ENCODE results near the gene NIN. TPM values are rescaled to one million over a fixed set of nuclear protein-coding genes. Genes with fewer than 3 reads are reported as not detected.

NIN gene
- total RNA-seq, 6 experiments from 2014 or later: 6.4 to 10.9 (median 7.5) TPM

GRCh38 chr14:50836515-50836914 lies 5.6 kb upstream of the NIN start:
- no peaks in the 10 kb centered on the region for H3K27me3 ChIP-seq
- no peak for ATAC-seq
- TF ChIP-seq POLR2A (IDR thresholded peaks at IDR 0.05): no peak
- TF ChIP-seq CTCF (IDR thresholded peaks at IDR 0.05): no peak

GRCh38 chr14:50835280-50835679 lies 4.3 kb upstream of the NIN start:
- no peaks in the 10 kb centered on the region for H3K27me3 ChIP-seq
- intact Hi-C loops (cut with DNase I): no loop called here
- no peak overlapping the region for H3K27ac ChIP-seq
- TF ChIP-seq POLR2A (IDR thresholded peaks at IDR 0.05): no peak
- TF ChIP-seq CTCF (IDR thresholded peaks at IDR 0.05): no peak
- H3K9me3 ChIP-seq: no peaks in the 10 kb centered on the region
- H3K4me1 ChIP-seq: peaks cover 0 to 29% (median 9%) of the 10 kb centered on the region in 4 donors
- H3K4me3 ChIP-seq: no peak overlapping the region
- ATAC-seq: no peak
- no peak for DNase-seq
- 44% methylated on average over 2 of the region's 2 CpGs for WGBS (ENCODE audit: insufficient coverage, low coverage, low lambda C conversion rate, missing lambda C conversion rate)
- H3K36me3 ChIP-seq: no peaks in the 10 kb centered on the region

More at GRCh38 chr14:50836515-50836914, 5.6 kb upstream of the NIN start:
- intact Hi-C loops (cut with DNase I): no loop called here
- H3K4me3 ChIP-seq: no peak overlapping the region
- H3K27ac ChIP-seq: no peak overlapping the region
- H3K4me1 ChIP-seq: peaks cover 0 to 26% (median 9%) of the 10 kb centered on the region in 4 donors
- no peaks in the 10 kb centered on the region for H3K36me3 ChIP-seq
- H3K9me3 ChIP-seq: no peaks in the 10 kb centered on the region
- DNase-seq: no peak
- 83% methylated on average over 2 of the region's 5 CpGs for WGBS (ENCODE audit: insufficient coverage, low coverage, low lambda C conversion rate, missing lambda C conversion rate)

- no peaks in the 10 kb centered on the region for H3K9me3 ChIP-seq
- H3K27ac ChIP-seq: no peak overlapping the region
- intact Hi-C loops (cut with DNase I): no loop called here
- no peak overlapping the region for H3K4me3 ChIP-seq
- WGBS (ENCODE audit: insufficient coverage, low coverage, low lambda C conversion rate, missing lambda C conversion rate): 47% methylated on average over 5 of the region's 5 CpGs
- H3K36me3 ChIP-seq: no peaks in the 10 kb centered on the region
- H3K27me3 ChIP-seq: no peaks in the 10 kb centered on the region
- ATAC-seq (peak in 3 of 4 donors; percentile 13 to 34 (median 21)), DNase-seq (no peak)
- H3K4me1 ChIP-seq: peaks cover 0 to 29% (median 9%) of the 10 kb centered on the region in 4 donors
- no peak for TF ChIP-seq CTCF (IDR thresholded peaks at IDR 0.05)
- no peak for TF ChIP-seq POLR2A (IDR thresholded peaks at IDR 0.05)
Observed at GRCh38 chr14:50834802-50835276, 3.9 kb upstream of the NIN start.

- Histone ChIP-seq H3K4me3 (no peak overlapping the region), H3K36me3 (no peaks in the 10 kb centered on the region), H3K27ac (no peak overlapping the region), H3K9me3 (no peaks in the 10 kb centered on the region), H3K4me1 (peaks cover 0 to 29% (median 9%) of the 10 kb centered on the region in 4 donors), H3K27me3 (no peaks in the 10 kb centered on the region)
- WGBS (ENCODE audit: insufficient coverage, low coverage, low lambda C conversion rate, missing lambda C conversion rate): 50% methylated on average over 6 of the region's 6 CpGs
- ATAC-seq (no peak), DNase-seq (no peak)
- intact Hi-C loops (cut with DNase I): no loop called here
- no peak for TF ChIP-seq CTCF (IDR thresholded peaks at IDR 0.05)
- no peak for TF ChIP-seq POLR2A (IDR thresholded peaks at IDR 0.05)
Observed at GRCh38 chr14:50832935-50833630, 2.1 kb upstream of the NIN start.

Data from right lobe of liver (tissue), 6 donors.